CD4-positive, alpha-beta T cell treated with Interleukin-17A for 1 hour (primary cell): ENCODE data around the gene KLK4.

Experiments used
- DNase-seq: peaks from one replicate; pipeline ENCODE4 v3.0.0-alpha.2; 2020

The KLK4 gene

GRCh38 chr19:50878851-50879250 is 32.3 kb downstream of the KLK4 start:
- no peak for DNase-seq

- no peak for DNase-seq
Observed at GRCh38 chr19:50877338-50877737, 33.9 kb downstream of the KLK4 start.

GRCh38 chr19:50876456-50876855 is 34.7 kb downstream of the KLK4 start:
- no peak for DNase-seq

GRCh38 chr19:50875795-50876422 is 35.3 kb downstream of the KLK4 start:
- DNase-seq: no peak

- DNase-seq: no peak
Observed at GRCh38 chr19:50874211-50874610, 37.0 kb downstream of the KLK4 start.

GRCh38 chr19:50873056-50873455 is 38.1 kb downstream of the KLK4 start, which contains the start of gene KLK2:
TSS of gene KLK2 (plus strand) at chr19:50873439. CDS start at chr19:50873474, 35 bp downstream.
- DNase-seq: no peak

- no peak for DNase-seq
Observed at GRCh38 chr19:50870417-50871089, 40.6 kb downstream of the KLK4 start.

- DNase-seq: no peak
Observed at GRCh38 chr19:50869479-50869878, 41.7 kb downstream of the KLK4 start.

- DNase-seq: no peak
Observed at GRCh38 chr19:50861496-50862286, 49.5 kb downstream of the KLK4 start.

GRCh38 chr19:50861010-50861409 is 50.2 kb downstream of the KLK4 start:
- no peak for DNase-seq

- no peak for DNase-seq
Observed at GRCh38 chr19:50859849-50860248, 51.3 kb downstream of the KLK4 start.

- DNase-seq: no peak
Observed at GRCh38 chr19:50858886-50859285, 52.3 kb downstream of the KLK4 start.

- DNase-seq: no peak
Observed at GRCh38 chr19:50857366-50857765, 53.8 kb downstream of the KLK4 start.
